ENCODE measurements around the gene CHST11.

CHST11 gene

GRCh38 chr12:104456417-104456949 lies at the start of gene CHST11:
TSS of gene CHST11 (plus strand) at chr12:104456948.
- FAIRE-seq, result peak; percentile 90
- DNase-seq (ENCODE audit: extremely low spot score, insufficient read length, low read depth), result peak; percentile 93

GRCh38 chr12:104407438-104407837 lies 49.3 kb upstream of the CHST11 start:
- DNase-seq (ENCODE audit: extremely low spot score, insufficient read length, low read depth) (no peak), FAIRE-seq (no peak)

GRCh38 chr12:104407922-104408321 lies 48.8 kb upstream of the CHST11 start:
- FAIRE-seq (no peak), DNase-seq (ENCODE audit: extremely low spot score, insufficient read length, low read depth) (no peak)

- no peak for DNase-seq (ENCODE audit: extremely low spot score, insufficient read length, low read depth)
- FAIRE-seq, result no peak
Measured at GRCh38 chr12:104410326-104410725, 46.4 kb upstream of the CHST11 start.

- FAIRE-seq, result no peak
Measured at GRCh38 chr12:104410786-104411185, 46.0 kb upstream of the CHST11 start.

GRCh38 chr12:104411826-104412641 lies 44.7 kb upstream of the CHST11 start:
- FAIRE-seq (no peak), DNase-seq (ENCODE audit: extremely low spot score, insufficient read length, low read depth) (no peak)

More at GRCh38 chr12:104410786-104411185, 46.0 kb upstream of the CHST11 start:
- DNase-seq (ENCODE audit: extremely low spot score, insufficient read length, low read depth), result no peak

GRCh38 chr12:104412681-104413080 lies 44.1 kb upstream of the CHST11 start:
- FAIRE-seq (no peak), DNase-seq (ENCODE audit: extremely low spot score, insufficient read length, low read depth) (no peak)

- no peak for DNase-seq (ENCODE audit: extremely low spot score, insufficient read length, low read depth)
- FAIRE-seq, result no peak
Measured at GRCh38 chr12:104413330-104413729, 43.4 kb upstream of the CHST11 start.

GRCh38 chr12:104414581-104415341 lies 42.0 kb upstream of the CHST11 start:
- no peak for DNase-seq (ENCODE audit: extremely low spot score, insufficient read length, low read depth)
- FAIRE-seq, result peak; percentile 68

- FAIRE-seq (no peak), DNase-seq (ENCODE audit: extremely low spot score, insufficient read length, low read depth) (no peak)
Measured at GRCh38 chr12:104415342-104415980, 41.3 kb upstream of the CHST11 start.

GRCh38 chr12:104416136-104416535 lies 40.6 kb upstream of the CHST11 start:
- DNase-seq (ENCODE audit: extremely low spot score, insufficient read length, low read depth), result no peak
- no peak for FAIRE-seq

GRCh38 chr12:104416585-104416984 lies 40.2 kb upstream of the CHST11 start:
- FAIRE-seq, result no peak

GRCh38 chr12:104419717-104420116 lies 37.0 kb upstream of the CHST11 start:
- DNase-seq (ENCODE audit: extremely low spot score, insufficient read length, low read depth) (no peak), FAIRE-seq (no peak)

More at GRCh38 chr12:104416585-104416984, 40.2 kb upstream of the CHST11 start:
- no peak for DNase-seq (ENCODE audit: extremely low spot score, insufficient read length, low read depth)

GRCh38 chr12:104420868-104421267 lies 35.9 kb upstream of the CHST11 start:
- DNase-seq (ENCODE audit: extremely low spot score, insufficient read length, low read depth), result no peak
- FAIRE-seq, result no peak

- FAIRE-seq, result no peak
- DNase-seq (ENCODE audit: extremely low spot score, insufficient read length, low read depth), result no peak
Measured at GRCh38 chr12:104421343-104421742, 35.4 kb upstream of the CHST11 start.

- no peak for FAIRE-seq
Measured at GRCh38 chr12:104422441-104422840, 34.3 kb upstream of the CHST11 start.

GRCh38 chr12:104423273-104423672 lies 33.5 kb upstream of the CHST11 start:
- DNase-seq (ENCODE audit: extremely low spot score, insufficient read length, low read depth) (no peak), FAIRE-seq (no peak)

More at GRCh38 chr12:104422441-104422840, 34.3 kb upstream of the CHST11 start:
- no peak for DNase-seq (ENCODE audit: extremely low spot score, insufficient read length, low read depth)

GRCh38 chr12:104423809-104424208 lies 32.9 kb upstream of the CHST11 start:
- no peak for FAIRE-seq

GRCh38 chr12:104424955-104425354 lies 31.8 kb upstream of the CHST11 start:
- DNase-seq (ENCODE audit: extremely low spot score, insufficient read length, low read depth), result no peak
- no peak for FAIRE-seq

More at GRCh38 chr12:104423809-104424208, 32.9 kb upstream of the CHST11 start:
- no peak for DNase-seq (ENCODE audit: extremely low spot score, insufficient read length, low read depth)

- no peak for DNase-seq (ENCODE audit: extremely low spot score, insufficient read length, low read depth)
Measured at GRCh38 chr12:104425614-104426013, 31.1 kb upstream of the CHST11 start.

More at GRCh38 chr12:104425614-104426013, 31.1 kb upstream of the CHST11 start:
- FAIRE-seq, result no peak
